GM18868 (cell line): Measurements from ENCODE around the gene KRTAP13-2.

Source experiments
- ATAC-seq: cut with Tn5 transposase; IDR thresholded peaks from one replicate; pipeline ENCODE4 v1.9.1; 2021; ENCODE audit warnings: mild to moderate bottlenecking, moderate library complexity; ENCODE audit not compliant: unreplicated experiment

KRTAP13-2 gene, protein sequence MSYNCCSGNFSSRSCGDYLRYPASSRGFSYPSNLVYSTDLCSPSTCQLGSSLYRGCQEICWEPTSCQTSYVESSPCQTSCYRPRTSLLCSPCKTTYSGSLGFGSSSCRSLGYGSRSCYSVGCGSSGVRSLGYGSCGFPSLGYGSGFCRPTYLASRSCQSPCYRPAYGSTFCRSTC

GRCh38 chr21:30372139-30372770 lies at the start of gene KRTAP13-2:
TSS of gene KRTAP13-2 (minus strand) at chr21:30372271. CDS start at chr21:30372213, 58 bp downstream.
- no peak for ATAC-seq

GRCh38 chr21:30415993-30416392 lies 43.9 kb upstream of the KRTAP13-2 start:
- ATAC-seq: no peak

DNA sequence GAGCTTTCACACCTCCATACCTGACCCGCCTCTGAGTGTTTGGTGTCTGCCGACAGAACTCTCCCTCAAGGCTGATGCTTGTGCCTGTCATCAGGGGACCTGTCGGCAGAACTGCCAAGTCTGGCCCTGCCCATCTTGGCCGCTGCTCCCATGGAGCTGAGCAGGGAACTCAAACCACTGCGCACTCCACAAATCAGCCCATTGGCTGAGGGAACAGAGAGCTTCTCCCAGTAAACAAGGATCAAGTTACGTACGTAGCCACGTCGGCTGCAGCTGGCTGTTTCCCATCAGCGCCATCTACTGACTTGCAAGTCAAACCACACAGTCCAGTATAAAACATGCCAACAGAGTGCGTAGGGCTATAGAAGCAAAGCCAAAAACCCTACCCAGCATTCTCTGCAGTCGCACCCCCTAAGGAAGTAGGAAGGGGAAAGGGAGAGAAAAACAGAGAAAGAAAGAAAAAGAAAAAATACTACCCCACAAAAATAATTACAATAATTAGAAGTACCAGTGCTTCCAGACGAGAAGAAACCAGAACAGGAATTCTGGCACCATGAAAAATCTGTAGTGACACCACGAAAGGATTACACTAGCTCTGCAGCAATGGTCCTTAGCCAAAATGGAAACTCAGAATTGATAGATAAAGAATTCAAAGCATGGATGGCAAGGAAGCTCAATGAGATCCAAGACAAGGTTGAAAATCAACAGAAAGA lies 36.9 kb upstream of the KRTAP13-2 start:
- ATAC-seq: peak; percentile 76

GRCh38 chr21:30395731-30396130 lies 23.7 kb upstream of the KRTAP13-2 start, which contains the start of gene KRTAP13-1:
TSS of gene KRTAP13-1 (plus strand) at chr21:30396031. CDS start at chr21:30396087, 56 bp downstream.
- no peak for ATAC-seq

DNA sequence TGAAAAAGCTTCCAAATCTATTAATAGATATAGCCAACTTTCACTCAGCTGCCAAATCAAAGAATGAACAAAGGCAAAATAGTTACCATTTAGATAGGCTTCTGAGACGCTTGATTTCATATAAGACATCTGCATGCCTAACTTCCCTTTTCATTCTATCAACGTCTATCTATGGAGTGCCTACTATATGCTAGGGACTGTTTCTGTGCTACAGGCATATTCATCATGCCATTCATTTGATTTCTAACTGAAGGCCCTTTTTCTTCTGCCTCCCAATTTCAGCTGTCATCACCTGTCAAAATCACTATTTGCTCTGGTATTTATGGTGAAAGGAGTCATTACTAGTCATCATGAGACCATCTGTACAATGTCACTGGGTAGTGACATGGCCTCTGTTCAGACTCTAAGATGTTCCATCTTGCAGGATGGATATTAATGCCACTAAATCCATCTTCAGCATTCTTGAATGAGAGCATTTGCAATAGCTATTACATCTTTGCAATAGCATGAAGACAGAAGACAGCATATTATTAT lies 19.5 kb upstream of the KRTAP13-2 start:
- ATAC-seq: no peak

- ATAC-seq: no peak
Measured at GRCh38 chr21:30382201-30382600, 10.1 kb upstream of the KRTAP13-2 start.

DNA sequence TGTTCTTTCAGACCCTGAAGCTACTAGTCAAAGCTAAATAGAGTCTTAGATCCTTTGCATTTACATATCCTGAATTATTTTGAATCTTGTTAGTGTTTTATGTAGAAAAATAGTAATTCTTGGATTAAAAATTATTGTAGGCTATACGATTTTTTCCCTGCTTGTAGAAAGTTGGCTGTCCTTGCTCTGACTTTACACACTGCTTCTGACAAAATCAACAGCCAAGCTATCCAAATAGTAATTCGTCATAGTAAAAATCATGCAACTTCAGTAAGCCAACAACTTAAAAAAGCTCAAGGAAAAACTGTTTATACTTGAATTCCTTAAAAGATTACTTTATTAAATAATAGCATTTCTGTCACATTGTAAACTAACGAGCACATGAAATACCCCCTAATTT lies 16.2 kb downstream of the KRTAP13-2 start:
- no peak for ATAC-seq

DNA sequence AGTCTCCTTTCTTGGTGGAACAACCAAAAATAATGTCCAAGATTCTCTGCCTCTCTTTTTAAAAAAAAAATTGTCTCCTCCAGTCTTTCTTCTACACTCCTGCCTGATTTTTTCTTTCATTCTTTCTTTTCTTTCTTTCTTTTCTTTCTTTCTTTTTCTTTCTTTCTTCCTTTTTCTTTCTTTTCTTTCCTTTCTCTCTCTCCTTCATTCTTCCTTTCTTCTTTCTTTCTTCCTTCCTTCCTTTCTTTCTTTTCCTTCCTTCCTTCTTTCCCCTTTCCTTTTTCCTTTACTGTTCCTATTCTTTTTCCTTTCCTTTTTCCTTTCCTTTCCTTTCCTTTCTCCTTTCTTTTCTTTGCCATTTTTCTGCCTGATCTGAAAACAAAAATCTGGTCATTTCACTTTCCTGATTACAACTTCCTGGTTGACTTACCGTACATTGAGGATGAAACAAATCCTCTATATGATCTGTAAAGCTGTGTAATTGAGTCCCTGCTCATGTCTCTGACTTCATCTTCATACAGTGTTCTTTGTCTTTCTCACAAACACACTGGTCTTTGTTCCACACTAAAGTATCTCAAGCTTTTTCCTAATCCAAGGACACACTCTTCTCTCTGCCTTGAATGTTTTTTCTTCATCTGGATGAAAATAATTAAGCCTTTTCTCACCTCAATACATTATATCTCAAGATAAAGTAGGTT lies 17.6 kb downstream of the KRTAP13-2 start:
- ATAC-seq: no peak

- no peak for ATAC-seq
Measured at GRCh38 chr21:30351534-30351933, 20.5 kb downstream of the KRTAP13-2 start.

- ATAC-seq: no peak
Measured at GRCh38 chr21:30349572-30349971, 22.5 kb downstream of the KRTAP13-2 start.

GRCh38 chr21:30348506-30348905 lies 23.6 kb downstream of the KRTAP13-2 start, which contains the start of gene KRTAP23-1:
TSS of gene KRTAP23-1 (minus strand) at chr21:30348606. CDS start at chr21:30348606, 0 bp downstream.
- ATAC-seq: no peak

DNA sequence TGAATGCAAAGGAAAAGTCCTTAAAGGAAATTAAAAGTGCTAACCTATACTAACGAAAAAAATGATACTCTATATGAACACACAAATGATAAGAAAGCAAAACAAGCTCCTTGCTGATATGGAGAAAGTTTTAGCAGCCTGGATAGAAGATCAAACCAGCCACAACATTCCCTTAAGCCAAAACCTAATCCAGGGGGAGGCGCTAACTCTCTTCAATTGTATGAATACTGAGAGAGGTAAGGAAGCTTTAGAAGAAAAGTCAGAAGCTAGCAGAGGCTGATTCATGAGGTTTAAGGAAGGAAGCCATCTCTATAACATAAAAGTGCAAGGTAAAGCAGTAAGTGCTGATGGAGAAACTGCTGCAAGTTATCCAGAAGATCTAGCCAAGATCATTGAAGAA lies 27.1 kb downstream of the KRTAP13-2 start:
- ATAC-seq: no peak

DNA sequence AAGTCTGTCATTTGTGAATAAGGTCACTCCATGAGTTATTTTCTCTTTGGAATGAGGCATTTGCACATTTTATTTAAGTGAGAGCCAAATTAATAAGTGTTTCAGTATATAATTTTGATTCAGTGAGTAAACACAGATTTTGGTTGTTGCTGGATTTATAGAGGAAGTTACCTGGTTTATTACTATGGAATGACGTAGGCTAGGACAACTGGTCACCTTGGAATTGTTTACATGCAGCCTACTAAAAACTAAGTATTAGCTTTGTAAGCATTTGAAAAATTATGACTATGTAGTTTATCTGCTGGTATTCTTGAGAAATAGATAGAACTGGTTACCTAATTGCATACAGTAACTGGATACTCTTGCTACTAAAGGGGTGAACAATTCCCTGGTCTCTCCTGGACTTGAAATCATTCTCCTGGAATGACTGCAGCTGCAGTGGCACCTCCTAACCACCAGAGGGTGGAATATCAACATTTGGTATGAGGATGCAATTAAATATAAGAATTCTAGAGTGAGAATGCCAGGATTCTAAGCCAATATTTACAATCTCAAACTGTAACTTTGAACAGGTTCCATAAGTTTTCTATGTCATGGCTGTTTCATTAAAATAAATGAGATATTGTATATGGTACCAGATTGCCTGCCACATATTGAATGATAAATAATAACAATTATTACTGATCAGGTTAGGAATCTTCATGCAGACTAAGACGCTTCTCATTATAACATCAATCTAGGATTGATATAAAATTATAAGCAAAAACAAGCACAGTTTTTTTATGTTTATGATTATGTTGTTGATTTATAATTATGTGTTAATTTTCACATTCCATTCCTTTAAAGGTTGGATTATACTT lies 31.1 kb downstream of the KRTAP13-2 start:
- ATAC-seq: no peak

DNA sequence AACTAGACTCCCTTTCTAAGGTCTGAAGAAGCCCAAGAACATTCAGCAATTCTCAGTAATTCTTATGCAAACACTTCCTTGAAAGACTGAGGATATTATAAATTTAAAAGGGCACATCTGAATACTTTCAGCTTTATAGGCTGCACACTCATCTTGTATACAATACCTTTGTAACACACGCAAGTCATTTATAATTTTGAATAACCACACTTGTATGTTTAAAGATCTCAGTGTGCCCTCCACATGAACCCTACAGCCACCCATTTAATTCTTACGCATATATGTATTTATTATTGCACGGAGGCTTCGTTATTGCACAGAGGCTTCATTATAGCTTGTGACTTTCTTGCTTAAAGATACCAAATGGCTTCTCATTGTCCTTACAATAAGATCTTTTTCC lies 33.4 kb downstream of the KRTAP13-2 start:
- no peak for ATAC-seq

- no peak for ATAC-seq
Measured at GRCh38 chr21:30337772-30338171, 34.3 kb downstream of the KRTAP13-2 start.

GRCh38 chr21:30337276-30337744 lies 34.8 kb downstream of the KRTAP13-2 start, which contains the start of gene KRTAP27-1:
TSS of gene KRTAP27-1 (minus strand) at chr21:30337694. CDS start at chr21:30337668, 26 bp downstream.
- no peak for ATAC-seq

- no peak for ATAC-seq
Measured at GRCh38 chr21:30336596-30336995, 35.5 kb downstream of the KRTAP13-2 start.

DNA sequence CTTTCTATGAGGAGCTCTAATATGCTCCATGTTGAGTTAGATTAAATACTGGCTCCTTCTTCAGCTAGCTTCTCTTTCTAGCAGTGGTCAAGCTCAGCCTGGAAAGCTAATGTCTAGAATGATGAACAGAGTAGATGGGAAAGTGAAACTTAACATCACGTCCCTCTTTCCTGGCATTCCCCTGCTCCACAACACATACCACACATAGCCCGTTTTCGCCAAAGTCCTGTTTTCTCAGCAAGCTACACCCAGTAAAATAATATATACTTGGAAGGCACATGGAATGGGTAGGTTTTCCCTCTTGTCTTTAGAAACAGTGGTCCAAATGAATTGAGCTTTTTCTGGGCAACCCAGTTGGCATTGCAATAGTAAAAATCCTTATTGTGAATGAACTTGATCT lies 38.3 kb downstream of the KRTAP13-2 start:
- ATAC-seq: no peak

DNA sequence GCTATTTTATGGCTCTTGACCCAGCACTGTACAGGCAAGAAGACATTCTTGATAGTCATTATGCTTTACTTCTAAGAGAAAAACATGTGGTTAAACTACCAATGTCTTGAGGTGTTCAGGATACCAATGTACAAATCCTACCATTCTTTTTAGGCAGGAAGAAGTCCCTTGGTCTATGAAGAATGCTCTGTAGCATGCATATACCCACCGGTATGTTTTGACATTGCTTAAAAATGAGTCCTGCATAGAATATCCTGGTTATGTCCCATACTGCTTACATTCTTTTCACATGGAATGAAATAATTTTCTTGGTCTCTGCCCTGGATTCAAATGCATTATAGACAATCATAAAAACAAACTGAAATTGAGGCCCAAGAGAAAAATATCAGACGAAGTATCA lies 39.4 kb downstream of the KRTAP13-2 start:
- no peak for ATAC-seq
